ENCODE data around the gene NEO1. TPM values are rescaled to one million over a fixed set of nuclear protein-coding genes. Genes with fewer than 3 reads are reported as not detected.

NEO1 gene, protein sequence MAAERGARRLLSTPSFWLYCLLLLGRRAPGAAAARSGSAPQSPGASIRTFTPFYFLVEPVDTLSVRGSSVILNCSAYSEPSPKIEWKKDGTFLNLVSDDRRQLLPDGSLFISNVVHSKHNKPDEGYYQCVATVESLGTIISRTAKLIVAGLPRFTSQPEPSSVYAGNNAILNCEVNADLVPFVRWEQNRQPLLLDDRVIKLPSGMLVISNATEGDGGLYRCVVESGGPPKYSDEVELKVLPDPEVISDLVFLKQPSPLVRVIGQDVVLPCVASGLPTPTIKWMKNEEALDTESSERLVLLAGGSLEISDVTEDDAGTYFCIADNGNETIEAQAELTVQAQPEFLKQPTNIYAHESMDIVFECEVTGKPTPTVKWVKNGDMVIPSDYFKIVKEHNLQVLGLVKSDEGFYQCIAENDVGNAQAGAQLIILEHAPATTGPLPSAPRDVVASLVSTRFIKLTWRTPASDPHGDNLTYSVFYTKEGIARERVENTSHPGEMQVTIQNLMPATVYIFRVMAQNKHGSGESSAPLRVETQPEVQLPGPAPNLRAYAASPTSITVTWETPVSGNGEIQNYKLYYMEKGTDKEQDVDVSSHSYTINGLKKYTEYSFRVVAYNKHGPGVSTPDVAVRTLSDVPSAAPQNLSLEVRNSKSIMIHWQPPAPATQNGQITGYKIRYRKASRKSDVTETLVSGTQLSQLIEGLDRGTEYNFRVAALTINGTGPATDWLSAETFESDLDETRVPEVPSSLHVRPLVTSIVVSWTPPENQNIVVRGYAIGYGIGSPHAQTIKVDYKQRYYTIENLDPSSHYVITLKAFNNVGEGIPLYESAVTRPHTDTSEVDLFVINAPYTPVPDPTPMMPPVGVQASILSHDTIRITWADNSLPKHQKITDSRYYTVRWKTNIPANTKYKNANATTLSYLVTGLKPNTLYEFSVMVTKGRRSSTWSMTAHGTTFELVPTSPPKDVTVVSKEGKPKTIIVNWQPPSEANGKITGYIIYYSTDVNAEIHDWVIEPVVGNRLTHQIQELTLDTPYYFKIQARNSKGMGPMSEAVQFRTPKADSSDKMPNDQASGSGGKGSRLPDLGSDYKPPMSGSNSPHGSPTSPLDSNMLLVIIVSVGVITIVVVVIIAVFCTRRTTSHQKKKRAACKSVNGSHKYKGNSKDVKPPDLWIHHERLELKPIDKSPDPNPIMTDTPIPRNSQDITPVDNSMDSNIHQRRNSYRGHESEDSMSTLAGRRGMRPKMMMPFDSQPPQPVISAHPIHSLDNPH (N-terminal part only)
- total RNA-seq: 4.1 and 5.6 TPM in 2 replicates

DNA sequence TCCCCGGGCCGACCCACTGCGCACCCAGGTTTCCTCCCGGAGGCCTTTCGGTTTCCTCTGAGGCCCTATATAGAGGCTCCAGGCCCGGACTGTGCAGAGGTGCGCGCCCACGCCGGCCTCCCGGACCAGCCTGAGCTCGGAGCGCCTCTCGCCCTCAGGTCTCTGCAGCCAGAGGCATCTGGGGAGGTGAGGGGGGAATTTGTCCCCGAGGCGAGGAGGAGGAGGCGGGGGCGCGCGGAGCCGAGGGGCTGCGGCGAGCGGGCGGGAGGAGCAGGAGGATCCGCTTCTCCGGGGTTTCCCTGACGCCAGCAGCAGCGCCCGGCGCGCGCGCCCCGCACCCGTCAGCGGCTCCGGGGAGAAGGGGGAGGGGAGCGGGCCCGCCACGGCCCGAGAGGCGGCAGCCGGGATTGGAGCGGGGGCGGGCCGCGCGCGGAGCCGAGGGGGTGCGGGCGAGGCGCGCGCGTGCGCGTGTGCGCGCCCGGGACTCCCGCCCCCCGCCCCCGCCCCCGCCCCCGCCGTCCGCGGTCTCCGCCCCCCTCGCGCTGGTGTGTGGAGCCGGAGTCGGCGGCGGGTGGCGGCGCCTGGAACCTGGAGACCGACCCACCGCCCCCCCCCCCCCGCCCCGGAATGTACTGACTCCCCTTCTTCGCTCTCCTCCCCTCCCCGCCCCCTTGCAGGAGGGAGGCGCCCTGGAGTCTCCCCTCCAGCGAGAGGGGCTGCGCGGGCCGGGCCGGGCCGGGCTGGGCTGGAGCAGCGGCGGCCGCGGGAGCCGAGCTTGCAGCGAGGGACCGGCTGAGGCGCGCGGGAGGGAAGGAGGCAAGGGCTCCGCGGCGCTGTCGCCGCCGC, at the start of gene NEO1:
TSS of gene NEO1 (plus strand) at position 657 of the 846 bp plus-strand sequence. CDS start 213 bp downstream, outside the sequence.
- intact Hi-C loops (cut with micrococcal nuclease): loop anchor here (1.0 to 5.0 kb wide), 9 partner anchors 29 to 934 kb away; partner anchors contain the start of genes ADPGK, HEXA, MYO9A and NPTN

DNA sequence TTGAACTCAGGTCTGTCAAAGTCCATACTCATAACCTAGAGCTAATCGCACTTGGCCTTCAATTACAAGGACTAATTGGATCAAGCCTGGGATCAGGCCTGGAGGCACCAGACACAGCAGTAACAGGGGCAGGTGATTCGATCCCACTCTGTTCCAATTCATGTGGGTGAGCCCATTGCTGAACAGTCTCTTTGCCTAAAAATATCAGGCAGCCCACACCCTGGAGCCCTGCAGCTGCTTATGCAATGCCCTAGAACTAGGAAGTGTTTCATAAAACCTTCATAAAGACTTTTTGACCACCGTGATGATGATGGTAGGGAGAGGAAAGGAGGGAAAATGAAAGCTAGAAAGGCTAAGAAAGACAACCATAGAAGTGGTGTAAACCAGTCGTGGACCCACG, 47.8 kb upstream of the NEO1 start:
- intact Hi-C loops (cut with micrococcal nuclease): no loop called here

DNA sequence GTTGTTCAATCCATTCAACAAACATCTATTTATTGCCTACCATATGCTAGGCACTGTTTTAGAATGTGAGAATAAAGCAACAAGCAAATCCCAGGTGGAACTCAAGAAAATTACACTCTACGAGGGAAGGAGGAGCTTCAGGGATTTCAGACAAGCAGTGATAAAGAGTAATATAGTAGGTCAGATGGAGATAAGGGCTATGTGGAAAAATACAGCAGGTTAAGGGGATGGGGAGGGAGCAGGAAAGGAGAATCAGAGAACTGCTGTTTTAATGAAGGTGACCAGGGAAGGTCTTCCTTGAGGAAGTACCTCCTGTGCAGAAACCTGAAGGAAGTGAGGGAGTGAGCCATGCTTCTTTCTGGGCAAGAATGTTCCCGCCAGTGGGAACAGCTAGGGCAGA, 47.2 kb upstream of the NEO1 start:
- intact Hi-C loops (cut with micrococcal nuclease): no loop called here

- intact Hi-C loops (cut with micrococcal nuclease): no loop called here
These were observed 46.8 kb upstream of the NEO1 start for GRCh38 chr15:73005446-73005845.

DNA sequence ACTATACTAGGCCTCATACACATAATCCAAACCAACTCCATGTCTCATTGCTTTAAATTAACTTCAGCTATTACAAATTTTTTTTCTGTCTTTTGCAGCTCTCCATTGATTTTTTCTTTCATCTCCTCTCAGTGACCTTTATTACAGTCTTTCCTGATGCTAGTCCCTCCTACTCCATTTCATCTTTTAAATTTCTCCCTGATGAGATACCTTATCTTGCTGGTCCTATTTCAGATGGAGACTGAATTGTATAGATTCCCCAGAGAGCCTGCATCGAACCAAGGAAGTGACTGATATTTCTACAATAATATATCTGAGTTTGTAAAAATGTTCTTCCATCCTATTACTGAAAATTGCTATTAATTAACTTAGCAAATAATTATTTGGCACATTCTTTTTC, 45.7 kb upstream of the NEO1 start:
- intact Hi-C loops (cut with micrococcal nuclease): no loop called here

DNA sequence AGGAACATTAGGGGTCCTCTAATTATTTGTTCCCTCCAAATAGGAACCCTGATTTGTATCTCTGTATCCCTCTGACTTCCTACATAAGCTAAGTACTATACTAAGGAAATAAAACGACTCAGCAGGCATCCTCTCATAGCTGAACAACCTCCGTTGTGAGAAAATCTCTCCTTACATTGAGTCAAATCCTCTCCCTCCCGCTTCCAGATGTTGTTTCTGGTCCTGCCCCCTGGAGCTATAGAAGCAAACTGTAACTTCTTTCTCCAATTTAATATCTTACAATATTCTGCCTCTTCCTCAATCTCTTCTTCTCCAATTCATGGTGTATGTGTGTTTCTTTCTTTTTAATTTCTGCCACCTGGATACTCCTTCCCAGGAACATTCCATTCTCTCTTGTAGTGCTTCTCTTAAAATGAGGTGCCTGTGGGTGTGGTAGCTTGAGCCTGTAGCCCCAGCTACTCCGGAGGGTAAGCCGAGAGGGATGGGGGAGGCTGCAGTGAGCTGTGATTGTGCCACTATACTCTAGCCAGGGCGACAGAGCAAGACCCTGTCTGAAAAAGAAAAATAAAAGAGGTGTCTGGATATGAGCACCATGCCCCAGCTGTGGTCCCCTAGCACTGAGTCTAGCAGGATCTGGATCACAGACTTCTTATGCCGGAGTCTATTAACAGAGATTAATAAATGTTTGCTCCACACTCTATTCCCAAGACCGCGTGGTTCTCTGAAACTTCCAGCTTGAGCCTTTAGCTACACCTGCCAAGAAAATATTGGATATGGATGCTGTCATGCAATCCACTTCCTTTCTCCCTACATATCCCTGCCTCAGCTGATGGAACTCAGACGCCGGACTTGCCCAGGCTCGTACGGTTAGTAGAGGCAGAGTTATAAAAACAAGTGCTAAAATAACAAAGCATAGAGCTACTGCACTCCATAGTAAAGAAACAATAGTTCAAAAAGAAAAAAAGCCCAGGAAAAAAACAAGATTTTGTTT, 42.9 kb upstream of the NEO1 start:
- intact Hi-C loops (cut with micrococcal nuclease): no loop called here

- intact Hi-C loops (cut with micrococcal nuclease): no loop called here
These were observed 41.8 kb upstream of the NEO1 start for GRCh38 chr15:73010154-73011152.

GRCh38 chr15:73014904-73015303, 37.4 kb upstream of the NEO1 start:
- intact Hi-C loops (cut with micrococcal nuclease): no loop called here

GRCh38 chr15:73015493-73015892, 36.8 kb upstream of the NEO1 start:
- intact Hi-C loops (cut with micrococcal nuclease): no loop called here

DNA sequence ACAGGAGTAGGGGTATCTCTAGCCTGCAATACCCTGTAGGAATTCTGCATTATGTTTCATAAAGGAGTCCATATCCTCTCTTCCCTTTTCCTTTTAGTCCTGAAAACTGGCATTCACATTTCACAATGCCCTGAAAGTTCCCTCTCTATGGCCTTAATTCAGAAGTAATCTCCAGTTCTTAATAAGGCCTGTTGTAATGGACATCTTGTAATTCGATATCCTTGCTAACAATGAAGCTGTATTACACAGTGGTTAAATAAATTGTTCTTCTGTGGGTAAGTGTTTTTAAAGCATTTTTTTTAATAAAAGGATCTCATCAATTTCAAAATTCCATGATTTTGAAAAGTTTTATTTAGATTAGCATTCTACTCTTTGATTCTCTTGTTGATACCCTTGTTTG, 34.3 kb upstream of the NEO1 start:
- intact Hi-C loops (cut with micrococcal nuclease): no loop called here

- intact Hi-C loops (cut with micrococcal nuclease): loop anchor here (1.0 kb wide), 1 partner anchor 30 kb away; no protein-coding TSS in a partner anchor
These were observed 33.1 kb upstream of the NEO1 start for GRCh38 chr15:73019154-73019553.

- intact Hi-C loops (cut with micrococcal nuclease): loop anchor here (1.0 kb wide), 1 partner anchor 30 kb away; no protein-coding TSS in a partner anchor
These were observed 32.6 kb upstream of the NEO1 start for GRCh38 chr15:73019601-73020146.

- intact Hi-C loops (cut with micrococcal nuclease): no loop called here
These were observed 31.1 kb upstream of the NEO1 start for GRCh38 chr15:73021139-73021621.

- intact Hi-C loops (cut with micrococcal nuclease): no loop called here
These were observed 30.1 kb upstream of the NEO1 start for GRCh38 chr15:73022161-73022560.

GRCh38 chr15:73023071-73023470, 29.2 kb upstream of the NEO1 start:
- intact Hi-C loops (cut with micrococcal nuclease): no loop called here

DNA sequence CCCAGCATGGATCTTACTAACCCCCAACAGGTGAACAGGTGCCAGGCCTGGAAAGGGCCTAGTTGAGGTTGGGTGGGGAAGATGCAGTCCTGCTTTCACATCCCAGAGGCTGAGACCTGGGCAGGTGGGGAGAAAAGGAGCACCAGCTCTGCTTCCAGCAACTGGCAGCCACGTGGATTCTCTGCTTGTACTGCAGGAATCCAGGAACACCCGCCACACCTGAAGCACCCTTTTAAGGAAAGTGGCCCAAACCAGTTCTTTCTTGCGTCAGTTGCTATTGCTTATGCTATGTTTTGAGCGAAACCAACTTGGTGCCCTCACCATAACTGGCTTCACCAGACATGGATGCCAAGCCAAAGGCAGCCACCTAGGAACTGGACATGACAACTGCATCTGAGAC, 28.1 kb upstream of the NEO1 start:
- intact Hi-C loops (cut with micrococcal nuclease): no loop called here

- intact Hi-C loops (cut with micrococcal nuclease): no loop called here
These were observed 25.7 kb upstream of the NEO1 start for GRCh38 chr15:73026511-73027054.
